AG09319 (cell line): ENCODE data around the gene ERVW-1.
"Not testable (repeated sequence)": the region's sequence is repeated elsewhere in the genome, so short reads cannot be mapped to it uniquely, and the experiment has no call there.

ENCODE experiments used
- DNase-seq: peaks from one replicate; pipeline ENCODE4 v3.0.0-alpha.2; 2010; ENCODE audit warnings: low read depth; ENCODE audit errors: extremely low read depth
- CTCF ChIP-seq: IDR thresholded peaks from 2 replicates; pipeline ENCODE4 v1.5.1; 2011; ENCODE audit warnings: low read depth, mild to moderate bottlenecking, inconsistent platforms, low read length, moderate library complexity

ERVW-1 gene

GRCh38 chr7:92485267-92485892 is 7.6 kb upstream of the ERVW-1 start:
- no peak for TF ChIP-seq CTCF
- no peak for DNase-seq

- not testable (repeated sequence) for DNase-seq
Measured at GRCh38 chr7:92484226-92484625, 6.5 kb upstream of the ERVW-1 start.

- not testable (repeated sequence) for DNase-seq
Measured at GRCh38 chr7:92483624-92484023, 5.9 kb upstream of the ERVW-1 start.

- not testable (repeated sequence) for DNase-seq
Measured at GRCh38 chr7:92479146-92479545, 1.4 kb upstream of the ERVW-1 start.

GRCh38 chr7:92478711-92479110 is 965 bp upstream of the ERVW-1 start:
- no peak for TF ChIP-seq CTCF
- no peak for DNase-seq

- TF ChIP-seq CTCF, result no peak
- DNase-seq, result no peak
Measured at GRCh38 chr7:92478095-92478494, 349 bp upstream of the ERVW-1 start.

- not testable (repeated sequence) for DNase-seq
Measured at GRCh38 chr7:92475851-92476590, 1.7 kb downstream of the ERVW-1 start.

GRCh38 chr7:92475261-92475770 is 2.4 kb downstream of the ERVW-1 start:
- DNase-seq, result not testable (repeated sequence)

- DNase-seq, result not testable (repeated sequence)
Measured at GRCh38 chr7:92473989-92474388, 3.8 kb downstream of the ERVW-1 start.

- DNase-seq, result not testable (repeated sequence)
Measured at GRCh38 chr7:92468589-92468988, 9.2 kb downstream of the ERVW-1 start.

- TF ChIP-seq CTCF, result no peak
- DNase-seq, result no peak
Measured at GRCh38 chr7:92466682-92467081, 11.1 kb downstream of the ERVW-1 start.
